GM20431 (cell line): ENCODE data around the gene B3GNT4.
"Not testable (repeated sequence)": the region's sequence is repeated elsewhere in the genome, so short reads cannot be mapped to it uniquely, and the experiment has no call there.

Experiments used
- in situ Hi-C: fragments of 300-500 bp; cut with MseI, MboI; formaldehyde crosslinking; loops from one replicate; pipeline ENCODE4 v1.15.0; 2020; ENCODE audit warnings: low sequenced_read_pairs; ENCODE audit not compliant: unreplicated experiment

B3GNT4 gene

DNA sequence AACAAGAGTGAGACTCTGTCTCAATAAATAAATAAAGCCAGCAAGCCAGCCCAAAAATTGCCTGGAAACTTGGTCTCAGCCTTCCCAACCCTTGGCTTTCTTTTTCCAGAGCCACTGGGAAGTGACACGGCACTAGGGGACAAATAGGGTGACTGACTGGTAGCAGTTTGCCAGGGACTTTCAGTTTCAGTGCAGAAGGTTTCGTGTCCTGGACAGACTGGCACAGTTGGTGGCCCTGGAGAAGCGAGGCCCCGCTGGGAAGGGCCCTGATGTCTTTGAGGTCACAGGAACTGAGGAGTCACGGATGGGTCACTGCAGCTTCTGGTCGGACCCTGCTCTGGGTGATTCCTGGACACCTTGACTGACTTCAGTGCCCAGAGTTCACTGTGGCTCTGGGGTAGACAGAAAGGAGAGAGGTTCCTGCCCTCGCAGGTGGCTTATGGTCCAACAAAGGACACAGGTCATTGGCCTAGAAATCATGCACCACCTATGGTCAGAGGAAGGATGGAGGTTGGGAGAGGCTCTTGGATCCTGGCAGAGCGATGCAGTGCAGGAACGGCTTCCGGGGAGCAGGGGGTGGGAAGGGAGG, 17.9 kb upstream of the B3GNT4 start:
- in situ Hi-C loops, result no loop called here

DNA sequence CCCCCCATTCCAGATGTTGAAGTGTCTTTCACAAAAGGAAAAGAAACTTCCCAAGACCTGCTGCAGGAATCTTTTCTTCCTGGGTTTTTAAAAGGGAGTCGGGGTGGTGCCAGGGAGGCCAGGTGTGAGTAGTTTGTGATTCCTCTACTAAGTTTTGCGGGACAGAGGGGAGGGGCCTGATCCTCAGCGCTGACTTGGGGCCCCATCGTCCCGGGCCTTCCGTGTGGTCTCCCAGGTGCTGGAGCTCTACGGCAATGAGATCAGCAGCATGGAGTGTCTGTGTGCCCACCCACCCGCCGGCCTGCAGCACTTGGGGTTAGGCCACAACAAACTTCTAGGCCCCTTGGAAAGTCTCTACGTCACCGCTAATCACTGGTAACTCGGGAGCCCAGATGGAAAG, 16.0 kb upstream of the B3GNT4 start:
- in situ Hi-C loops, result no loop called here

DNA sequence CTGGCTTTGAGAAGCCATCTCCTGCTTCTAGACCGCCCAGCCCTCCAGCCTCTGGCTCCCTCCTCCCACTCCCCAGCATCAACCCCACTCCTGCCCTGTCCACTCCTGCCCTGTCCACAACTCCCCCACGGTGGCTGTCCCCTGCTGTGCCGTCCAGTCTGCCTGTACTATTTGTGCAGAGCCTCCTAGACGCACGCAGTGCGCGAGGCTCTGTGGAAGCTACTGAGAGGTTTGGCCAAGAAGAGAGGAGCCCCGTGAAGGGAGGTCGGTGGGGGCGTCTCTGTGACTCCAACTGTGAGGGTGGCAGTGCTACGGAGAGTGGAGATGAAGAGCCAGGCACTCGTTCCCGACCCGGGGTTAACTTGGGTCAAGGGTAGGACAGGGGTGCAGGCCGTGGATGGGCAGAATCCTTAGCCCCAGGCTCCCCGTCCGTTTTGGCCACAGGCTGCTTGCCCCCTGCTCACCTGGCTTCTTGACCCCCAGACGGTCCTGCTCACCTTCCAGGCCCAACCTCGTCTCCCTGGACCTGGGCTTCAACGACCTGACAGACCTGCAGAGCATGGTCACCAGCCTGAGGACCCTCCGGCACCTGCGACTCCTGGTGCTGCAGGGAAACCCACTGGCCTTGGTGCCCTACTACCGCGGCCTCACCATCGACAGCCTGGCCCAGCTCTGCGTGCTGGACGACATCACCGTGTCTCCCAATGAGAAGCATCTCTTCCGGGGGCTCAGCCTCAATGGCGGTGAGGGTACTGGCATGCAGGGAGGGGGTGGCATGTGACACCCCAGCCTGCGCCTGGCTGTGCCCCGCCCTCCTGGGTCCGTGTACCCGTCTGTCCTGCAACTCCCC, 13.7 kb upstream of the B3GNT4 start:
- in situ Hi-C loops, result no loop called here

DNA sequence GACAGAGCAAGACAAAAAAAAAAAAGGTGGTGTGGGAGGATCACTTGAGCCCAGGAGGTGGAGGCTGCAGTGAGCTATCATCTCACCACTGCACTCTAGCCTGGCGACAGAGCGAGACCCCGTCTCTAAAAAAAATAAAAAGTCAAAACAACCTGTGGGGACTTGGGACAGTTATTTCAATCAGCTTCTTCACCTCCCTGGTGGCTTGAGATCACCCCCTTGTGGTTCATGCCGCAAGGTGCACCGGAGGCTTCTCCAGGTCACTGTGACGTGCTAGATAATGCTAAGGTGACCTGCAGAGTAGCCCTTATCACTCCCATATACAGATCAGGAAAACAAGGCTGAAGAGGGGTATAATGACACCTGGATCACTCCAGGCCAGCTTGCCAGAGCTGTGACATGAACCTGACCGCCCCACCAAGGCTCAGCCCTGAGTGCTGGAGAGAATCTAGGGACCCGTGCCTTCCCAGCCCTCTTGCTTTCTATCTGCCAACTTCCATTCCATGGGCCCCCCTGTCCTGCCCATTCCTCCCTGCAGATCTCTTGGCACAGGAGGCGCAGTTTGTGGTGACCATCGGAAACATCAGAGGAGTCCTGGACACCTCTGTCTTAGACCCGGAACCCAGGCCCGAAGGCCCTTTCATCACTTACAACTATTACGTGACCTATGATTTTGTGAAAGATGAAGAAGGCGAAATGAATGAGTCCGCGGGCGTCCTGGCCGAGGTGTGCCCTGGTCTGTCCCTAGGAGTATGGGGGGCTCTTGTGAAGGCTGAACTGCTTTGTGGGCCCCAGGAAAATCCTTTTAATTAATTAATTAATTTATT, 12.5 kb upstream of the B3GNT4 start:
- in situ Hi-C loops, result no loop called here

DNA sequence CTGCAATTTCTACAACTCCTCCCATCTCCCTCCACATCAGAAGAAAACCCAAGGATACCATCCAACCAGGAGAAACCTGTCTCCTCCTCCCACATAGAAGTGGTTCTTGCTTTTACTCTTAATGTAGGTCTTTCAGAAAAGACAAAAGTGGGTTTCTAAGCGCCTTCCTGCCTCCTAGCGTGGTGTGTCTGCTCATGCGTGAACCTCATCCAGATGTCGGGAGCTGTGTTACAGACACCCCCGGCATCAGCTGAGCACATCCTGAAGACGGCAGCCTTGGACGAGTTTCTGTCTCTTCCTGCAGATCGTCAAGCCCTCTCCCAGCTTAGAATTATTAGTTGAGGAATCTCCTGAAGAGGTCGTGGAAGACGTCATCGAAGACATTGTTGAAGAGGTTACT, 11.1 kb upstream of the B3GNT4 start:
- in situ Hi-C loops, result no loop called here

DNA sequence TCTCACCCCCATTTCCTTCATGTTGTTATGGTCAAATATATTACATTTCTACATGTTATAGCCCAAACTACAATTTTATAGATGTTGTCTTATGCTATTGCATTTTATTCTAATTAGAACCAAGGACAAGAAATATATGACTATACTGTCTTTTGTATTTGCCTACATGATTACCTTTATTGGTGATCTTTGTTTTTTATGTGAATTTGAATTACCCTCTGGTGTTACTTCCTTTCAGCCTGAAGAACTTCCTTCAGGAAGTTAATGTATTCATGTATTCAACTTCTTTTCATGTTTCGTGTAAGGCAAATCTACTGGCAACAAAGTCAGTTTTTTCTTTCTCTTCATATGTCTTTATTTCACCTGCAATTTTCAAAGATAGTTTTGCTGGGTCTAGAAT, 8.7 kb upstream of the B3GNT4 start:
- in situ Hi-C loops, result no loop called here

DNA sequence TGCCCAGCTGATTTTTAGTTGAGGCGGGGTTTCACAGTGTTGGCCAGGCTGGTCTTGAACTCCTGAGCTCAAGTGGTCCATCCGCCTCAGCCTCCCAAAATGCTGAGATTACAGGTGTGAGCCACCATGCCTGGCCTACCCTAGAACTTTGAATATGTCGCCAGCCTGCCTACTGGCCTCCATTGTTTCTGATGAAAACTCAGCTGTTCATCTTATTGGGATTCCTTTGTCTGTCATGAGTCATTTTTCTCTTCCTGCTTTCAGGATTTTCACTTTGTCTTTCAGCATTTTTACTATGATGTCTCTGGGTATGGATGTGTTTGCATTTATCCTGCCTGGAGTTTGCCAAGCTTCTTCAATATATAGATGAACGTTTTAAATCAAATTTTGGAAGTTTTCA, 8.1 kb upstream of the B3GNT4 start:
- in situ Hi-C loops, result no loop called here

DNA sequence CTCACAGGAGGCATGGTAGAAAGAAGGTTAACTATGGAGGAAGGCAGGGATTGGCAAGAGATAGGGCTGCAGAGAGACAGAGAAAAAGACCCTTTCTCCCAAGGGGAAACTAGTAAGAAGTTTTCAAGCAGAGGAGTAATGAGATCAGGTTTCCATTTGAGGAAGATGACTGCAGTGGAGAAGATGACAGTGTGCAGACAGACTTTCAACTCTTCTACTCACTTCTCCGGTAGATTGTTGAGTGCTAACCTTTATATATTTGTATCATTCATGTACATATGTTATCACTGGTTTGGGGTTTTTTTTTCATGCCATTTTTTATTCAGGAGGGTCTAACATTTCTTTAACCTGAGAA, 5.9 kb upstream of the B3GNT4 start:
- in situ Hi-C loops, result no loop called here

DNA sequence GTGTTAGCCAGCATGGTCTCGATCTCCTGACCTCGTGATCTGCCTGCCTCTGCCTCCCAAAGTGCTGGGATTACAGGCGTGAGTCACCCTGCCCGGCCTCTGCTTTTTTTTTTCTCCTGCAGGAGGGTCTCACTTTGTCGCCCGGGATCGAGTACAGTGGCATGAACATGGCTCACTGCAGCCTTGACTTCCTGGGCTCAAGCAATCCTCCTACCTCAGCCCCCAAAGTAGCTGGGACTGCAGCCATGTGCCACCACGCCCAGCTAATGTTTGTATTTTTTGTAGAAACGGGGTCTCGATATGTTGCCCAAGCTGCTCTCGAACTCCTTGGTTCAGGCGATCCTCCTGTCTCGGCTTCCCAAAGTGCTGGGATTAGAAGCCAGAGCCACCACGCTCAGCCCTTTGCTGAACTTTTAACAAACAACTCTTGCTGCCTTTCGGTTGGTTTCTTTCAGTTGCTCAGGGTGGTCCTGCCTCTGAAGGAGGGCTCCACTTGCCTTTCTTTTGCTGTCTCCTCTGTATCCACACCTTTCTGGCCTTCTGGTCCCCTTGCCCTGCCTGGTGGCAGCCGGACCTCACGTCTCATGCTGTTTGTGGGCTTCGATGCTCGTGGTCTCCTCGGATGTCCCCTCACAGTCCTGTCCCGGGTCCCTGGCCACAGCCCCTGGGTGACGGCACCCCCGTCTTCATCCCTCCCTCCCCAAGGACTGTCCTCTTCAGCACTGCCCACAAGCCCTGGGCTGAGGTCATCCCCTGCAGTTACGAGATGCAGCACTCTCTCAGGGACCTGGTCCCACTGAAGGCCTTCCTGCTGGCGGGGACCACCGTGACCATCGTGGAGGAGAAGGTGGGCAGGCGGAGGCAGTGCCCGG, 3.8 kb upstream of the B3GNT4 start:
- in situ Hi-C loops, result no loop called here

DNA sequence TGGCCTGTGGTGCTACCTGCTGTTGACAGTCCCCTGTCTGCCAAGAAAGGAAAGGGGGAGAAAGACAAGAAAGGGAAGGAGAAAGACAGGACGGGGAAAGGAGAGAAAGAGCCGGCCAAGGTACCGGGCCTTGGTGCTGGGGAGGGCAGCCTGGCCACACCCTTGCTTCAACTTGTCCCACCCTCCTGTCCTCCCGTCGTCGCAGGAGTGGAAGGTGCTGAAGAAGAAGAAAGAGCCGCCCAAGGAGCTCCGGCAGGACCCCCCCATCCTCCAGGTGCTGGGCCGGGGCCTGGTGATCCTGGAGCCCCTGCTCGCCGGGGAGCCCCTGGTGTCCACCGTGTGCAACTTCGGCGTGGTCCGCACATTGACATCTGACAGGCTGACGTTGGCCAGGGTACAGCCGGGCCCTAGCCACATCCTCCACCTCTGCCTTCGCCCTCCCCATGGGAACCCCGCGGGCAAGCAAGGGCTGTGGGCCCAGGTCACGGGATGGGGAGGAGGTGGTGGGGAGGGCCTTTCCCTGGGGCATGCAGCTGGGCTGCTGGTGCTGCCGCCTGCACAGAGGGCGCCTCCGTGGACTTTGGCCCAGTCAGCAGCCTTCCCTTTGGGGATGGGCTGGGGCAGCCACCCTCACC, 2.9 kb upstream of the B3GNT4 start:
- in situ Hi-C loops, result no loop called here

DNA sequence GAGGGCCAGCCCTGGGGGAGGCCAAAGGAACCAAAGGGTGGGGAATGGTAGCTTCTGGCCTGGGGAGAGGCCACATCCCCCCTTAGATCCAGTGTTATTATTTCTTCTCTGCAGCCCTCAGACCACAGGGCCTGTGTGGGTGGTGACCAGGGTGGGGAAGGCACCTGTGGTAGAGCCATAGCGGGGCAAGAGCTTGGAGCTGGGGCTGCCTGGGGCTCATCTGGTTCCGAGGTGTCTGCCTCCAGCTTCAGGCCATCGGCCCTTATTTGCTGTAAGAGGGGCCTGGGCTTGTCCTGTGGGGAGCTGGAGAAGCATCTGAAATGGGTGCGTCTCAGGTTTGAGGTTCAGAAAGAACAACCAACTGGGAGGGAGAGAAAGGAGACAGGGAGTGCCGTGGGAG, 2.1 kb upstream of the B3GNT4 start:
- in situ Hi-C loops, result no loop called here

DNA sequence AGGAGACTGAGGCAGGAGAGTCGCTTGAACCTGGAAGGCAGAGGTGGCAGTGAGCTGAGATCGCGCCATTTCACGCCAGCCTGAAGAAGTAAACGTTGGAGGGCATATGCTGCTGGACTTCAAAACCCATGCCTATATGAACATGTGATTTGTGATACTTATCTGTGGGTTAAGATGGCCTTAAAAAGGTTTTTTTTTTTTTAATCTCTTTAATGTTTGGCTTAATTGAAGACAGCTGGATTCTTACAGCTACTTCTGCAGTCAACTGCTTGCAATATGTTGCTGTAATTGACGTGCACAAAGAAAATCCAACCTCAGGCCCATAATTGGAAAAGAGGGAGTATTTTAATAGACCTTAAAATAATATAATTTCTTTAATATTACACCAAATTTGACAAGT, 1.5 kb upstream of the B3GNT4 start:
- in situ Hi-C loops, result no loop called here

DNA sequence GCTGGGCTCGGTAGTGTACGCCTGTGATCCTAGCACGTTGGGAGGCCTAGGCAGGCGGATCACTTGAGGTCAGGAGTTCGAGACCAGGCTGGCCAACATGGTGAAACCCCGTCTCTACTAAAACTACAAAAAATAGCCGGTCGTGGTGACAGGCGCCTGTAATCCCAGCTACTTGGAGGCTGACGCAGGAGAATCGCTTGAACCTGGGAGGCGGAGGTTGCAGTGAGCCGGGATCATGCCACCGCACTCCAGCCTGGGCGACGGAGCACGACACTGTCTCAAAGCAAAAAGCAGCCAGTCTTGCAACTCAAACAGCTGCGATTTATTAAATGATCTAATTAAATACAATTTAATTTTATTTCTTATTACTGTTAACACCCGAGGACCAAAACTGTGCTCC, 698 bp upstream of the B3GNT4 start:
- in situ Hi-C loops, result not testable (repeated sequence)

DNA sequence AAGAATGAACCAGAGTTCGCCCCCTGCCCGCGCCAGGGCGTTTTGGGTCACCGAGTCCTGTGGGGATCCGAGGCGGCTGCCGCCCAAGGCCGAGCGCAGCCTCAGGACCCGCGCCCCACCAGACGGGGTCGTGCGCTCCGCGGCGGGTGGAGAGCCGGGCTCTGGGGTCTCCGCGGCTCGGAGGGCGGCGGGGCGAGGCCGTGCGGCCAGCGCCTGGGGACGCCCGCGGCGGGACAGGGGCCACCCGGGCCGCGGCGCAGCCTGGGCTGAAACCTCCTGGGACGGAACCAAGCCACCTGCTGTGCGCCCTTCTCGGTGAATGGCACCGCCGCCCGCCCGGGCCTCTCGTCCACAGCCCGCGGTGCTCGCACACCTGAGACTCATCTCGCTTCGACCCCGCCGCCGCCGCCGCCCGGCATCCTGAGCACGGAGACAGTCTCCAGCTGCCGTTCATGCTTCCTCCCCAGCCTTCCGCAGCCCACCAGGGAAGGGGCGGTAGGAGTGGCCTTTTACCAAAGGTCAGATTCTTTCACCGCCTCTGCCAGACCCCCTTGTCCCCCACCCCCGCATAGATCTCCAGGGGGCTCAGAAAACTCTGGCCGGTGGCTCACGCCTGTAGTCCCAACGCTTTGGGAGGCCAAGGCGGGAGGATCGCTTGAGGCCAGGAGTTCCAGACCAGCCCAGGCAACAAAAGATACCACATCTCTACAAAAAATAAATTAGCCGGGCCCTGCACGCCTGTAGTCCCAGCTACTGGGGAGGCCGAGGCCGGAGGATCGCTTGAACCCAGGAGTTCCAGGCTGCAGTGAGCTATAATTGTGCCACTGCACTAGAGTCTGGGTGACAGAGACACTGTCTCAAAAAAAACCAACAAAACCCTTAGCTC, 901 bp downstream of the B3GNT4 start:
- in situ Hi-C loops, result no loop called here

DNA sequence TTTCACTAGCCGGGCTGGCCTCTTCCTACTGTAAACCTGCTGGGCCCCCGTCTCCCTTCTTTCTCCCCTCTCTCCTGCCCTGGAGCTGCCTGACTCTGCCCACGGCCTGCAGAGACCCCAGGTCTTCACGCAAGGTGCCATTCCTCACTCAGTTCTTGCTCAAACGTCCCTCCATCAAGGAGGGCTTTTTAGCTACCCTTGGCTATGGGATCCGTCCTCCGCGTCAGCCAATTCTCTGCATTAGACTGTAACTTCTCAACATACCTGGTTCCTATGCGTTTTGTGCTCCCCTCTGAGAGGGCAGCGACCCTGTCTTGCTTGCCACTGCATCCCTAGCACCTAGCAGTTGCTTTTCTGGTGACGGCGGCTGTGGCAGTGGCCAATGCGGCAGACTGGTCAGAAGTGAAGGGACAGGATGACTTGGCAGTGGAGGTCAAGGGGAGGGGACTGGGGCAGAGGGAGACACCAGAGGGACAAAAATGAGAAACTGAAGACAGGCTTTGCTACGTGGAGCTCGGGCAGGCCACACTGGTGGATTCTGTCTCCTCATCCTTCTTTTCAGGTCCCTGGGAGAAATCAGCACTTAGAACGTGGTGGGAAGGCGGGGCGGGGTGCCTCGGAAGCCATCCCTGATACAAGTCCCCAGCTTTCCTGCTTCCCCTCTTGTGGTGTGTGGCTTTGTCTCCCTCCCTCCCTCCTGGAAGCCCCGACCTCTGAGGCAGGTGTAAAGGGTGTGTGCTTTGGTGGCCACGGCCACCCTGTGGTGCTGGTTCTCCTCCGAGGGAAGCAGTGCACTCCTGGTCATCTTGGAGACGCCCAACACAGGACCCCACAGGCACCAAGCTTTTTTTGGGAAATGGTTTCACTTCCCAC, 1.8 kb downstream of the B3GNT4 start:
- in situ Hi-C loops, result no loop called here

DNA sequence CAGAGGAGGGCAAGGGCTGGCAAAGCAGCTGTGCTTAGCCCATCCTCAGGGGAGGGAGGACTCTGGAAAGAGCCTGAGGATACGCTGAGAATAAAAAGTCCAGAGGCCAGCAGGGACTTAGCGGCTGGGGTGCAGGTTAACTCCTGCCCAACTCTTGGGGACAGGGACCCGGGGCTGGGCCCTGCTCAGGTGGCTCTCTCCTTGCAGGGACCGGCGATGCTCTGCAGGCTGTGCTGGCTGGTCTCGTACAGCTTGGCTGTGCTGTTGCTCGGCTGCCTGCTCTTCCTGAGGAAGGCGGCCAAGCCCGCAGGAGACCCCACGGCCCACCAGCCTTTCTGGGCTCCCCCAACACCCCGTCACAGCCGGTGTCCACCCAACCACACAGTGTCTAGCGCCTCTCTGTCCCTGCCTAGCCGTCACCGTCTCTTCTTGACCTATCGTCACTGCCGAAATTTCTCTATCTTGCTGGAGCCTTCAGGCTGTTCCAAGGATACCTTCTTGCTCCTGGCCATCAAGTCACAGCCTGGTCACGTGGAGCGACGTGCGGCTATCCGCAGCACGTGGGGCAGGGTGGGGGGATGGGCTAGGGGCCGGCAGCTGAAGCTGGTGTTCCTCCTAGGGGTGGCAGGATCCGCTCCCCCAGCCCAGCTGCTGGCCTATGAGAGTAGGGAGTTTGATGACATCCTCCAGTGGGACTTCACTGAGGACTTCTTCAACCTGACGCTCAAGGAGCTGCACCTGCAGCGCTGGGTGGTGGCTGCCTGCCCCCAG, 2.8 kb downstream of the B3GNT4 start:
- in situ Hi-C loops, result no loop called here

DNA sequence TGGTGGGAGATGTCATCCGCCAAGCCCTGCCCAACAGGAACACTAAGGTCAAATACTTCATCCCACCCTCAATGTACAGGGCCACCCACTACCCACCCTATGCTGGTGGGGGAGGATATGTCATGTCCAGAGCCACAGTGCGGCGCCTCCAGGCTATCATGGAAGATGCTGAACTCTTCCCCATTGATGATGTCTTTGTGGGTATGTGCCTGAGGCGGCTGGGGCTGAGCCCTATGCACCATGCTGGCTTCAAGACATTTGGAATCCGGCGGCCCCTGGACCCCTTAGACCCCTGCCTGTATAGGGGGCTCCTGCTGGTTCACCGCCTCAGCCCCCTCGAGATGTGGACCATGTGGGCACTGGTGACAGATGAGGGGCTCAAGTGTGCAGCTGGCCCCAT, 3.5 kb downstream of the B3GNT4 start:
- in situ Hi-C loops, result no loop called here
